Mesenchymal stem cell (in vitro differentiated cells and primary cell): ENCODE results near the gene HEPN1.

Experiments used
- DNase-seq: peaks from one replicate; pipeline ENCODE4 v3.0.0-alpha.2; 2013
- H2AFZ ChIP-seq: one replicate; pipeline ENCODE4 v1.6.1; 2013; ENCODE audit warnings: low read depth, mild to moderate bottlenecking, control low read depth, inconsistent platforms, low read length, moderate library complexity
- H2AK5ac ChIP-seq: 2 replicates; pipeline ENCODE4 v1.6.1; 2013; ENCODE audit warnings: low read length, moderate library complexity, mild to moderate bottlenecking, inconsistent platforms; ENCODE audit not compliant: severe bottlenecking
- H2BK120ac ChIP-seq: one replicate; pipeline ENCODE4 v1.6.1; 2013; ENCODE audit warnings: low read depth, mild to moderate bottlenecking, inconsistent platforms, low read length, moderate library complexity
- H2BK12ac ChIP-seq, 2 experiments: one replicate each; pipeline ENCODE4 v1.6.1; 2013; ENCODE audit warnings: inconsistent platforms in 2 of 2, low read length in 2 of 2, mild to moderate bottlenecking in 2 of 2, moderate library complexity in 2 of 2, control low read depth in 1 of 2
- H2BK15ac ChIP-seq: one replicate; pipeline ENCODE4 v1.6.1; 2013; ENCODE audit warnings: mild to moderate bottlenecking, low read depth, inconsistent platforms; ENCODE audit not compliant: poor library complexity, severe bottlenecking
- H2BK5ac ChIP-seq: 2 replicates; pipeline ENCODE4 v1.6.1; 2013; ENCODE audit warnings: low read depth, mild to moderate bottlenecking, low read length, control low read depth, inconsistent platforms; ENCODE audit not compliant: poor library complexity, severe bottlenecking
- H3K14ac ChIP-seq, 2 experiments: one replicate each; pipeline ENCODE4 v1.6.1; 2013; ENCODE audit warnings: inconsistent platforms in 2 of 2, low read length in 2 of 2, control low read depth in 1 of 2, mild to moderate bottlenecking in 1 of 2, moderate library complexity in 1 of 2
- H3K18ac ChIP-seq, 2 experiments: one replicate each; pipeline ENCODE4 v1.6.1; 2013; ENCODE audit warnings: inconsistent platforms in 2 of 2, low read length in 2 of 2, control low read depth in 1 of 2, low read depth in 1 of 2, mild to moderate bottlenecking in 1 of 2
- H3K23ac ChIP-seq, 2 experiments: one replicate each; pipeline ENCODE4 v1.6.1; 2013; ENCODE audit warnings: inconsistent platforms in 2 of 2, low read length in 2 of 2, mild to moderate bottlenecking in 2 of 2, moderate library complexity in 2 of 2, control low read depth in 1 of 2
- H3K27ac ChIP-seq: 2 replicates; pipeline ENCODE4 v1.5.1; 2013; ENCODE audit warnings: mild to moderate bottlenecking, moderate library complexity, low read length, control low read depth, inconsistent platforms; ENCODE audit not compliant: poor library complexity, severe bottlenecking
- H3K27me3 ChIP-seq, 2 experiments: 2 replicates each; pipeline versions ENCODE4 v1.6.1 to v1.7.0; 2013; ENCODE audit warnings: low read length in 2 of 2, mild to moderate bottlenecking in 2 of 2, moderate library complexity in 2 of 2, control low read depth in 1 of 2, inconsistent platforms in 1 of 2; ENCODE audit not compliant: control insufficient read depth in 1 of 2, insufficient read depth in 1 of 2
- H3K36me3 ChIP-seq, 2 experiments: 2 replicates each; pipeline versions ENCODE4 v1.6.1 to v1.7.0; 2013; ENCODE audit warnings: low read length in 2 of 2, control low read depth in 1 of 2, inconsistent platforms in 1 of 2, low read depth in 1 of 2, mild to moderate bottlenecking in 1 of 2; ENCODE audit not compliant: insufficient read depth in 2 of 2, control insufficient read depth in 1 of 2
- H3K4ac ChIP-seq, 2 experiments: one replicate each; pipeline ENCODE4 v1.6.1; 2013; ENCODE audit warnings: inconsistent platforms in 2 of 2, low read length in 2 of 2, mild to moderate bottlenecking in 2 of 2, moderate library complexity in 2 of 2, control low read depth in 1 of 2, low read depth in 1 of 2
- H3K4me1 ChIP-seq: 2 replicates; pipeline ENCODE4 v1.6.1; 2013; ENCODE audit warnings: low read depth, low read length, control low read depth; ENCODE audit not compliant: control insufficient read depth, insufficient read depth
- H3K4me2 ChIP-seq: 2 replicates; pipeline ENCODE4 v1.6.1; 2013; ENCODE audit warnings: low read length, mild to moderate bottlenecking, inconsistent platforms; ENCODE audit not compliant: poor library complexity, severe bottlenecking
- H3K4me3 ChIP-seq, 2 experiments: 2 replicates each; pipeline versions ENCODE4 v1.5.1 to v1.7.0; 2013; ENCODE audit warnings: low read length in 2 of 2, mild to moderate bottlenecking in 2 of 2, control low read depth in 1 of 2, low read depth in 1 of 2; ENCODE audit not compliant: insufficient read depth in 1 of 2
- H3K79me1 ChIP-seq: replicated peaks from 2 replicates; pipeline ENCODE4 v1.6.1; 2013; ENCODE audit warnings: mild to moderate bottlenecking, control low read depth, low read length, inconsistent platforms; ENCODE audit not compliant: poor library complexity, severe bottlenecking
- H3K9ac ChIP-seq: 2 replicates; pipeline ENCODE4 v1.7.0; 2013; ENCODE audit warnings: mild to moderate bottlenecking, low read length, moderate library complexity
- H3K9me3 ChIP-seq: 2 replicates; pipeline ENCODE4 v1.7.0; 2013; ENCODE audit warnings: mild to moderate bottlenecking, low read length; ENCODE audit not compliant: control insufficient read depth
- H4K8ac ChIP-seq: one replicate; pipeline ENCODE4 v1.6.1; 2013; ENCODE audit warnings: inconsistent platforms, mild to moderate bottlenecking, low read length, moderate library complexity
- H4K91ac ChIP-seq: one replicate; pipeline ENCODE4 v1.6.1; 2013; ENCODE audit warnings: mild to moderate bottlenecking, low read length, inconsistent platforms
- WGBS: methylation state at CpG from one replicate; pipeline ENCODE4 v1.1.7; 2013; ENCODE audit warnings: mixed read lengths; 5-methylcytosine and 5-hydroxymethylcytosine counted together

HEPN1 gene

DNA sequence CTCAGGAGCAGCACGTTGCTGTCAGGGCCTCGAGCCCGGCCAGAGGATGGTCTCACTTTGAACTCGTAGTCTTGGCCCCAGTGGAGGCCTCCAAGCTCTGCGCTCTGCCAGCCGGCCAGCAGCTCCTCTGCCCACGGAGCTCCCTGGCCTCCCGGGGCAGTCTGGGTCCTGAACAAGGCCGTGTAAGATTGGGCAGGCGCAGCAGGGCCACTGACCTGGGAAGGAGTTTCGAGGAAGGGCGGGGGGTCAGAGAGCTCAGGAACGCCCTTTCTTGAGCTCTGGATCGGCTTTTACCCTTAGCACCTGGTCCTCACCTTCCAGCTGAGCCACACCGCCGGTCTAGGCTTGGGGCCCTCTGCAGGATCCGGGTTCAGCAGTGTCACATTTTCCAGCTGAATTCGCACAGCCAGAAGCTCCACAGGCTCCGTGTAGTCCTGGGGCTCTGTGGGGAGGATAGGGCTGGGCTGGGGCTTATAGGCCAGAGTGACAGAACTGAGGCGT is 23.5 kb upstream of the HEPN1 start:
- no peak overlapping the region for H2AK5ac ChIP-seq
- DNase-seq = no peak
- H3K4ac ChIP-seq = peak overlapping the region in 1 of 2 experiments; percentile 50
- H4K8ac ChIP-seq = no peak overlapping the region
- no peak overlapping the region for H4K91ac ChIP-seq
- no peak overlapping the region for H3K9ac ChIP-seq
- no peak overlapping the region for H3K14ac ChIP-seq
- peaks cover 27% of the 10 kb centered on the region for H3K4me1 ChIP-seq
- no peak overlapping the region for H2AFZ ChIP-seq
- H3K9me3 ChIP-seq = no peaks in the 10 kb centered on the region
- H3K36me3 ChIP-seq = peaks cover 0 to 3% of the 10 kb centered on the region in 2 experiments
- peaks cover 0 to 9% of the 10 kb centered on the region in 2 experiments for H3K27me3 ChIP-seq
- no peak overlapping the region for H3K23ac ChIP-seq
- no peak overlapping the region for H2BK120ac ChIP-seq
- H3K79me1 ChIP-seq = no peaks in the 10 kb centered on the region
- 94% methylated on average over 20 of the region's 20 CpGs for WGBS
- no peak overlapping the region for H3K4me3 ChIP-seq
- no peak overlapping the region for H2BK12ac ChIP-seq
- no peak overlapping the region for H3K4me2 ChIP-seq
- no peak overlapping the region for H2BK15ac ChIP-seq
- no peak overlapping the region for H2BK5ac ChIP-seq
- H3K18ac ChIP-seq = no peak overlapping the region
- H3K27ac ChIP-seq = no peak overlapping the region

DNA sequence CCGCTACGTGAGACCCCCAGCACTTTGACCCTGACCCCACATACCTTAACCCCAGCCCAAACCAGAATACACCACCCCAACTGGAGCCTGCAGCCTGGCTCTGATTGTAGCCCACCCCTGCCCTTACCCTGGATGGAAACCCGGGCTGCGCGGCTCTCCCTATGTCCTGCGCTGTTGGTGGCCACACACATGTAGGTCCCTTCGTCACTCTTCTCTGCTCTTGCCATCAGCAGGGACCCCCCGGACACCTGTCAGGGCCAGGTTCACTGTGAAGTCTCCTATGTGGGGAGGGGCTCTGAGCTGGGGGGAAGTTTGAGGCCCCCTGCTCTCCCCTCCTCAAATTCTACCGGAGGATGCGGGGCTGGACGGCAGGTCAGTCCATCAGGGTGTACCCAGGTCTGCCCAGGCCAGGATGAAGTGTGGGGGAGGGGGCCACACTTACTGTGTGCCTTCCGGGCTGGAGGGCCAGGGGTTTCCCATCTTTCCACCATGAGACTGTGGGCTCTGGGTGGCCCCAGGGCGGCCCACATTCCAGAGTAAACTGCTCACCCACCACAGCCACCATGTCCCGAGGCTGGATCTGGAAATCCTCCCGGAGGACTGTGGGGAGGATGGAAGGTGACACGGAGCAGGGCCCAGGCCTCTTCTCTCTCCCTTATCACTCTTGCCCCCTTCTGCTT is 22.8 kb upstream of the HEPN1 start:
- Histone ChIP-seq H3K4me1 (peaks cover 28% of the 10 kb centered on the region), H3K79me1 (no peaks in the 10 kb centered on the region), H2BK5ac (no peak overlapping the region), H3K4me3 (peak overlapping the region in 1 of 2 experiments; percentile 53), H2AFZ (no peak overlapping the region), H3K9me3 (no peaks in the 10 kb centered on the region), H3K23ac (no peak overlapping the region), H2BK12ac (no peak overlapping the region), H3K18ac (no peak overlapping the region), H3K4me2 (no peak overlapping the region), H4K8ac (no peak overlapping the region), H3K27me3 (peaks cover 0 to 9% of the 10 kb centered on the region in 2 experiments), H4K91ac (no peak overlapping the region), H3K36me3 (peaks cover 0 to 3% of the 10 kb centered on the region in 2 experiments), H3K27ac (no peak overlapping the region), H3K9ac (peak overlapping the region; percentile 69), H2AK5ac (no peak overlapping the region), H2BK120ac (no peak overlapping the region), H3K14ac (no peak overlapping the region), H3K4ac (no peak overlapping the region), H2BK15ac (peak overlapping the region; percentile 21)
- DNase-seq = no peak
- 83% methylated on average over 12 of the region's 16 CpGs for WGBS

DNA sequence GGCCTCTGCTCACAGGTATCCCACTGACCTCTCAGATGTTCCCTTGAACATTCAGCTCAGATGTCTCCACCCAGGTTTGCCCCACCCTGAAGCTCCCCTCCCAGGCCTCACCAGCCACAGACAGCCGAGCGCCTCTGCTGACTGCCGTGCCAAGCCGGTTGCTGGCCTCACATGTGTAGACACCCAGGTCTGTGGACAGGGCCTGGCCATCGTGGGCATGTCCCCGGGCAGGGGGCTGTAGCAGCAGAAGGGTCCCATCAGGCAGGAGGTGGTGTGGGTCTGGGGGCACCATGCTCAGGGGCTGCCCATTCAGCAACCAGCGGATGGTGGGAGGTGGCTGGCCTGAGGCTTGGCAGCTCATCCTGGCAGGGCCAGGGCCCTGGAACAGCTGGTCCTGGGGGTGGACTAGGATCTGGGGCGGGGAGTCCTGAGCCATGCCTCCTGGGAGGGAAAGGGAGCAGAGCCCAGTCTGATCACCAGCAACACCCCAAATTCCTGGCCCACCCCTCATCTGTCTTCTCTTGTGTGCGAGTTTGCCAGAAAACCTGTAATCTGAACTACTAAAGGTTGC is 22.1 kb upstream of the HEPN1 start:
- Histone ChIP-seq H2AK5ac (no peak overlapping the region), H3K36me3 (peaks cover 0 to 3% of the 10 kb centered on the region in 2 experiments), H4K8ac (no peak overlapping the region), H4K91ac (peak overlapping the region; percentile 6), H3K18ac (peak overlapping the region in 1 of 2 experiments; percentile 54), H2BK120ac (no peak overlapping the region), H3K9me3 (no peaks in the 10 kb centered on the region), H3K4me1 (peaks cover 28% of the 10 kb centered on the region), H2BK15ac (no peak overlapping the region), H3K4ac (no peak overlapping the region), H3K27me3 (peaks cover 0 to 9% of the 10 kb centered on the region in 2 experiments), H3K9ac (peak overlapping the region; percentile 69), H3K23ac (no peak overlapping the region), H3K27ac (no peak overlapping the region), H2BK12ac (peak overlapping the region in 1 of 2 experiments; percentile 57), H2AFZ (no peak overlapping the region), H3K79me1 (no peaks in the 10 kb centered on the region), H3K4me3 (peak overlapping the region in 1 of 2 experiments; percentile 53), H2BK5ac (no peak overlapping the region), H3K4me2 (no peak overlapping the region), H3K14ac (peak overlapping the region in 1 of 2 experiments; percentile 2)
- 96% methylated on average over 9 of the region's 9 CpGs for WGBS
- no peak for DNase-seq

DNA sequence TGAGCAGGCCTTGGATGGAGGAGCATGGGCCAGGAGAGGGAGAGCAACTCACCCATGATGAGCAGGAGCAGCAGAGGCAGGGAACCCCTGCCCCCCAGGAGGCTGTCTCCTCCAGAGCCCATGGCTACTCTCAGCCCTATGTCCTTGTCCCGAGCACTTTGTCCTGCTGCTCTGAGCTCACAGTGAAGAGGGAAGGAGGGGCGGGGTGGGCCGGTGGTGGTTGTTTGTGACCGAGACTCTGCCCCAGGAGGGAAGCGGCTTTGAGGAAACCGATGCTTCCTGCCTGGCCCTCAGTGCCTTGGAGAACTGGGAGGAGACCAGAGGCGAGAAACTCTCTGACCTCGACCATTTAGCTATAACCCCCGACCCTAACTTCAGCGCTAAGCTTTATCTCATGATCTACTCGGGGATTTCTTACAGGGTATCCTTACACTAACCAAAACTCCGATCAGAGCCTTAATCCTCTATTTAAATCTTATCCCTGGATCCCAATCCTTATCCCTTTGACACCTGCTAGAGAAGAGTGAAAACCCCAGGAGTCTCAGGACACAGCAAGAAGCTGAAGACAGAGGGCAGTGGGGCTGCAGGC is 21.3 kb upstream of the HEPN1 start, which contains the start of gene ROBO4:
ROBO4 (minus strand) TSS at position 192 of the 589 bp plus-strand sequence; CDS start at position 122, 70 bp downstream.
- no peak within 1 kb of the TSS for H3K4me2 ChIP-seq
- H3K36me3 ChIP-seq = peaks cover 0 to 3% of the 10 kb centered on the region in 2 experiments
- 39% methylated on average over 12 of the region's 12 CpGs for WGBS
- peak within 1 kb of the TSS; percentile 44 for H2BK15ac ChIP-seq
- H3K4me3 ChIP-seq = peak within 1 kb of the TSS in 1 of 2 experiments; percentile 53
- H2BK120ac ChIP-seq = peak within 1 kb of the TSS; percentile 35
- no peaks in the 10 kb centered on the region for H3K79me1 ChIP-seq
- peak within 1 kb of the TSS; percentile 87 for H3K27ac ChIP-seq
- peak within 1 kb of the TSS; percentile 2 to 76 for H2BK12ac ChIP-seq
- H2BK5ac ChIP-seq = peak within 1 kb of the TSS; percentile 47
- peak within 1 kb of the TSS; percentile 87 for H4K91ac ChIP-seq
- peak within 1 kb of the TSS; percentile 72 for H2AFZ ChIP-seq
- peaks cover 0 to under 1% of the 10 kb centered on the region in 2 experiments for H3K27me3 ChIP-seq
- H3K4me1 ChIP-seq = peaks cover 28% of the 10 kb centered on the region
- H3K9ac ChIP-seq = peak within 1 kb of the TSS; percentile 78
- H2AK5ac ChIP-seq = peak within 1 kb of the TSS; percentile 54
- H3K23ac ChIP-seq = no peak within 1 kb of the TSS
- no peak for DNase-seq
- H3K9me3 ChIP-seq = no peaks in the 10 kb centered on the region
- peak within 1 kb of the TSS in 1 of 2 experiments; percentile 49 for H3K14ac ChIP-seq
- H3K18ac ChIP-seq = peak within 1 kb of the TSS; percentile 63 to 68
- H4K8ac ChIP-seq = peak within 1 kb of the TSS; percentile 92
- H3K4ac ChIP-seq = peak within 1 kb of the TSS; percentile 49 to 82
